HG03159 (cell line): ENCODE measurements around the gene NOXA1.

ENCODE experiments used
- ATAC-seq: cut with Tn5 transposase; IDR thresholded peaks from one replicate; pipeline ENCODE4 v1.9.1; 2021; ENCODE audit warnings: mild to moderate bottlenecking, moderate library complexity; ENCODE audit not compliant: unreplicated experiment

NOXA1 gene

DNA sequence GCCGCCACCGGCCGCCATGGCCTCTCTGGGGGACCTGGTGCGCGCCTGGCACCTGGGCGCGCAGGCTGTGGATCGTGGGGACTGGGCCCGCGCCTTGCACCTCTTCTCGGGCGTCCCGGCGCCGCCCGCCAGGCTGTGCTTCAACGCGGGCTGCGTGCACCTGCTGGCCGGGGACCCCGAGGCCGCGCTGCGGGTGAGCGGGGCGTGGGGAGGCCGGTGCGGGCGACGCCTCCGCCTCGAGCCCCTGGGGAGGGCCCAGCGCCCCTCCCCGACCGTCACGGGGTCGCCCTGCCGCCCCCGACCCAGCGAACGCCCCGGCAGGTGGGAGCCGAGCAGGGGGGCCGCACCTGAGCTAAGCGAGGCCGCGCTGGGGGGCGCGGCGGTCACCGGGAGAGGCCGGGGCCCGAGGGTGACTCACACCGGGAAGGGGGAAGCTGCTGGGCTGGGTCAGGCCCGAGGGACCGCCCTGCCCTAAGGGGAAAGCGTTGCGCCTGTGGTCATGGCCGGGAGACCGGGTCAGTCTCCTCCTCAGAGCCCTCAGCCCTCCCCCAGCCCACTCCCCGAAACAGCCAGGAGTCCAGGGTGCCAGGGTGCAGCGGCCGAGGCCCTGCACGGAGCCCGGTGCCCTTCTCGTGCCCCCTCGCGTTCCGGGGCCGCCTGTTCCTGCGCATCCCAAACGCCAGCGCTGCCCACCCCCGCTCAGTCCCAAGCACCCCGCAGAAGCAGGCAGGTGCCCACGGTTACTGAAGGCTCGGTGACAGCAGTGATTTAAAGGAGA is 510 bp downstream of the NOXA1 start:
- peak; percentile 35 for ATAC-seq

DNA sequence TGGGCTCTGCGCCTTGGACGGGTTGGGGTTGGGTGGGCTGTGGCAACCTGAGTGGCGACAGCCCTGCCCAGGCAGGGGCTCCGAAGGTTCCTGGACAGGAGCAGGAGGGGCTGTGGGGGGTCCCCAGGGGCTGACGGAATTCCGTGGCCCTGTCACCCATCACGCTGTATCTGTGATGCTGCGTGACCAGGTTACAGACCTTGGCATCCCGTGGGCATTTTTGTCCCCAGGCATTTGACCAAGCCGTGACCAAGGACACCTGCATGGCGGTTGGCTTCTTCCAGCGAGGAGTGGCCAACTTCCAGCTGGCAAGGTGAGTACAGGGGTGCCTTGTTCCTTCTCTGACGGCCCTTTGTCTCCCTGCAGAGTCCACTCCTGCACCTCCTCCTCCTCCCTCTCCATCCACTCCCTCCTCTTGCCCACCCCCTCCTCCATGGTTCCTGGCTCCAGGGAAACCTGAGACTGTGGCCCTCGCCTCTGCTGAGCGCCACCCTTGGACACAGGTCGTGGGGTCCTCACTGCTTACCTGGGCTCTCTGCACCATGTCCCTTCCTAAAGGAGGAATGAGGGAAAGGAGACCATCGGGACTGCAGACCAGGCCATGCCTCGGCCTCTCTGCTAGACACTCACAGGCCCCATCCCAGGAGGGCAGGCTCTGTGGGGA is 3.0 kb downstream of the NOXA1 start:
- ATAC-seq: no peak

DNA sequence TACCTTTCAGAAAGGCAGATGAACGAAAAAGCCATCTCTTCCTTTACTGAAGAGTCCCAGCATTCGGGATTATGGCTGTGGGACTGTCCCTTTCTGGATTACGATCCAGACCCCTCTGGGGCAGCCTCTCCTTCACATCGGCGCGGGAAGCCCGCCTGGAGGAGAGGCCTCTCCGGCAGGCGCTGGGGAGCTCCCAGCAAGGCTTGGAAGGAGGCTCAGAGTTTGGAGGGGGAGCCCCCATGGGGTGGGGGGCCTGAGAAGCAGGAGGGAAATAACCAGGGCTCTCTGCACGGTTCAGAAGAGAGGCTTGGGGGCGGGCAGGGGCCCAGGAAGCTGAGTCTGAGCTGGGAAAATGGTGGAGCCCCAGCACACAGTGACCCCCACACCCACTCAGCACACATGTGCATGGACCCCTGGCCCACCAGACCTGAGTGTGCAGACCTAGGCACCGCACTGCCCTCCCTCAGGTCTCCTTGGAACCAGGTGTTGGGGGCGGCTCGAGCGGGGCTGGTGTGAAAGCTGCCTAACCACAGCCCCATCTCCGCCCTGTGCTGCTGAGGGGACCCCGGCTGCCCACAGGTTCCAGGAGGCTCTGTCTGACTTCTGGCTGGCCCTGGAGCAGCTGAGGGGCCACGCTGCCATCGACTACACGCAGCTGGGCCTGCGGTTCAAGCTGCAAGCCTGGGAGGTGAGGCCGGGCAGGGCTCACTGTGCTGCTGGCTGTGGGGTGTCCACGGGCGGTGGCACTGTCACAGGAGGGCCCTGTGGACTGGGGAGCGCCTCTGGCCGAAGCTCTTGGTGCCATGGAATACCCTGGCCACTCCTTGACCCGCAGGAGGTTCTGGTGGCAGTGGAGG is 4.5 kb downstream of the NOXA1 start:
- no peak for ATAC-seq

DNA sequence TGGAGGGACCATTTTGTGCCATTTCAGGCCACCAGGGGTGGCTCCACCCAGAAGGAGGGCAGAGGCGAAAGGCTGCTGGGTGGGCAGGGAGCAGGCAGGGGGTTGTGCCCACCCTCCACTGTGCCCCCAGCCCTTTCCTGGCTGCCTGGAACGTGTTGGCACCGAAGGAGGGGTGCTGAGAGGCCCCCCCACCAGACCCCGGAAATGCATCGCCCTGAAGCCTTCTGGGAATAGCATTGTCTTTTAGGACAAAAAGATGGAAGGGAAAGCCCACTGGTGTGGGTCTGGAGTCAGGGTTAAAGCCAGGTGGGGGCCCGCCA is 5.1 kb downstream of the NOXA1 start:
- no peak for ATAC-seq

DNA sequence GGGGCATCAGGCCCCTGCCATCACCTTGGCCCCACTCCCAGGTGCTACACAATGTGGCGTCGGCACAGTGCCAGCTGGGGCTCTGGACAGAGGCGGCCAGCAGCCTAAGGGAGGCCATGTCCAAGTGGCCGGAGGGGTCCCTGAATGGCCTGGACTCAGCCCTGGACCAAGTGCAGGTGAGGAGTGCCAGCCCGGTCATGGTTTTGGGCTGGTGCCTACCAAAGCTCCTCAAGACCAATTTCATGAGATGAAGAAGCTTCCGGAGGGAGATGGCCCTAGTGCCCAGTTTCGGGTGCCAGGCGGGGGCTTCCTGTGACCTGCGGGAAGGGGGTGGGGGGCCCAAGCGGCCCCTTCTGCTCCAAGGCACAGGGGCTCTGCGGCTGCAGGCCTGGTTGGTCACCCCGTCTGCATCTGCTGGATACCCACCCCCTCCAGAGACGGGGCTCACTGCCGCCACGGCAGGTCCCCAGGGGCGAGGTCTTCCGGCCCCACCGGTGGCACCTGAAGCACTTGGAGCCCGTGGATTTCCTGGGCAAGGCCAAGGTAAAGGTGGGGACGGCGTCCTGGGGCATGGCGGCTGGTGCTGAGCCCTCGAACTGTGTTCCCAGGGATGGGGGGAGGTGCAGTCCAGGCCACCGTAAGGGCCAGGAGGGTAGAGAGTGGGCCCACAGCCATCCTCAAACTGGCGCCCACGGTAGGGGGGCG is 5.8 kb downstream of the NOXA1 start:
- ATAC-seq: no peak

DNA sequence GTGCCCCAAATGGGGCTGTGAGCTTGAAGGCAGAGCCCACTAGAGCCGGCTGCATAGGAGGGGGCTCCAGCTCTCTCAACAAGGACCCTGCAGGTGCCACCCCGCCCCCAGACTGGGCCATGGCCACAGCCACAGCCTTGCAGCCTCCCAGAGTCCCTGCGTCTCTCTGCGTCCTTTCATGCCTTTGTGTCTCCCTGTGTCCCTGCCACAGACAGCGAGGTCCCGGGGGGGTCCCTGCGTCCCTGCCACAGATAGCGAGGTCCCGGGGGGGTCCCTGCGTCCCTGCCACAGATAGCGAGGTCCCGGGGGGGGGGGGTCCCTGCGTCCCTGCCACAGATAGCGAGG is 6.3 kb downstream of the NOXA1 start:
- no peak for ATAC-seq

DNA sequence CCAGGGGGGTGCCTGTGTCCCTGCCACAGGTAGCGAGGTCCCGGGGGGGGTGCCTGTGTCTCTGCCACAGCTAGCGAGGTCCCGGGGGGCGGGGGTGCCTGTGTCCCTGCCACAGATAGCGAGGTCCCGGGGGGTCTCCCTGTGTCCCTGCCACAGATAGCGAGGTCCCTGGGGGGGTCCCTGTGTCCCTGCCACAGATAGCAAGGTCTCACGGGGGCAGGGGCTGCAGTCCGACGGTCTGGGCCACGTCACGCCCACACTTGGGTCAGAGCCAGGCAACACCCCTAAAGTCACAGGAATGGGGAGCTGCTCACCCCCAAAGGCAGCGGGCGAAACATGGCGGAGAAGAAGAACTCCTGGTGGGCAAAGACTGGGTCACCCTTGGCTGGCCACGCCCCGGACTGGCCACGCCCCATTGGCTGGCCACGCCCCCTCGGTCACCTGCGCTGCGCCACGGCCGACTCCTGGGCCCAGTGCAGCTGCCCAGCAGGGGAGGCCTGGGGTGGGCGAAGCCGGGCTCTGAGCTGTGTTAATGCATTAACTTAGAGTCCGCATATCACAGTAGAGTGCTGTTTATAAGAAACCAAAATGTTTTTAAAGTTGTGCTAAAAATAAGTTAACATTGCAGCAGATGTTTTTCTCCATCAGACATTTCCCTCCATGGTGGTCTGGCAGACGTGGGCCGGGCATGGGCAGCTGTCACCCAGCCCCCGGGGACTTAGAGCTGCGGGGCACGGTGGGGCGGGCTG is 7.0 kb downstream of the NOXA1 start:
- no peak for ATAC-seq

DNA sequence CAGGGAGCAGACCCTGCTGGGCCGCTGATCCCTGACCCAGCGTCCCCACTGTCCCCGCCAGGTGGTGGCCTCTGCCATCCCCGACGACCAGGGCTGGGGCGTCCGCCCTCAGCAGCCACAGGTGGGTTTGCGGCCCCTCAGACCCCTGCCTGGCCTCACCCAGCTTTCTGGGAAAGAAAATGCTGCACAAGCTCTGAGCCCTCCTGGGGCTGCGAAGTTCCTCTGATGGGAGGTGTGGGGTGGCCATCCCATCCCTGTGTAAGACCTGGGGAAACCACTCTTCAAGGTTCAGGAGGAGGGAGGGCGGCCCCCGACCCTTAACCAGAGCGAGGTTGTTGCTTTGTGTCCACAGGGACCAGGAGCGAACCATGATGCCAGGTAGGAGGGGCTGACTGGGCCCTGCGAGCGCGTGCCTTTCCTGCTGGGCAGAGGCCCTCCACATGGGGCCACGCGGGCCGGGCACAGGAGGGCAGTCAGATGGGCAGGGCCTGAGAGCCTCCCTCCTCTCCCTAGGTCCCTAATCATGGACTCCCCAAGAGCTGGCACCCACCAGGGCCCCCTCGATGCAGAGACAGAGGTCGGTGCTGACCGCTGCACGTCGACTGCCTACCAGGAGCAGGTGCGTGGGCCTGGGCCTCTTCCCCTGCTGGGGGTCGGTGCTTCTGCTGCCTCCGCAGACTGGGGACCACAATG is 7.7 kb downstream of the NOXA1 start:
- no peak for ATAC-seq

DNA sequence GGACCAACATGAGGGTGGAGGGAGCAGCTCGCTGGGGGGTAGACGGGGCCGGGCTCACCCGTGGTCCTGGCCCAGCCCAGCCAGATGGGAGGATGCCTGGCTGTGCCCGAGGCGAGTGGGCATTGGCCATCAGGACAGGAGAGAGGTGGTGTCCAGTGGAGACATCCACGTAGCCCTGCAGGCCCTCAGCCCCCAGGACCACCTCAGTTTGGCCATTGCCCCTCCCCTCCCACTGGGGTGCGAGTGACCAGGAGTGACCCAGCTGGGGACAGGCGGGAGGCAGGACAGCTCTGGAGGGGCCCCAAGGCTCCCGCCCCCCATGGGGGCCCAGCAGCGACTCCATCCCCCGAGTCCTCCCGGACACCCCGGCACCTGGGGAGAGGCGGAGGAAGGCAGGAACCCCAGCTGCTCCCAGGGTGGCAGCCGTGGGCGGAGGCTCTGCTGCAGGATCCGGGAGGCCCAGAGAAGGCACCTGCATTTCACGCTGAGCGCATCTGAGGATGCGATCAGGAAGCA is 8.3 kb downstream of the NOXA1 start:
- ATAC-seq: no peak

DNA sequence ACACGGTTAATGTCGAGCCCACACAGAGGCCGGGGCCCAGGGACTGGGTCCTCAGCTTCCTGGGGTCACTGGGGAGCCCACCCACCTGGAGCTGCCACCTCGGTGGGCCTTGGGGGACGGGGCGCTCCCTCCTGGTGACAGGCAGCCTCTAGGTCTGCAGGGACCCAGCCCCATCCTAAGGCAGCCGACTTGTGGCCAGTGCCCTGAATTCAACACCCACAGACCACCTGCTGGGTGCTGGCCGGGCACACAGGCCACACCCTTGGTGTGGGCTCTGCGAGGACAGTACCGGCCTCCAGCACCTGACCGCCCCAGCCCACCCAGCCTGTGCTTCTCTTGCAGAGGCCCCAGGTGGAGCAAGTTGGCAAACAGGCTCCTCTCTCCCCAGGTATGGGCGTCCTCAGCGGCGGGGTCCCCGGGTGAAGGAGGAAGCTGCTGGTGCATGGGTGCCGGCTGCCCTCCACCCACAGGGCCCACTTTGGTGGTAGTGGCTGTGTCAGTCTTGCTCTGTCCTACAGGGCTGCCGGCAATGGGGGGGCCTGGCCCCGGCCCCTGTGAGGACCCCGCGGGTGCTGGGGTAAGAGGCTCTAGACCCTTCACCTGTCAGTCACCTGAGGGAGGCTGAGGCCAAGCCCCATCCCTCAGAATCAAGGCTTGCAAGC is 9.6 kb downstream of the NOXA1 start:
- no peak for ATAC-seq

DNA sequence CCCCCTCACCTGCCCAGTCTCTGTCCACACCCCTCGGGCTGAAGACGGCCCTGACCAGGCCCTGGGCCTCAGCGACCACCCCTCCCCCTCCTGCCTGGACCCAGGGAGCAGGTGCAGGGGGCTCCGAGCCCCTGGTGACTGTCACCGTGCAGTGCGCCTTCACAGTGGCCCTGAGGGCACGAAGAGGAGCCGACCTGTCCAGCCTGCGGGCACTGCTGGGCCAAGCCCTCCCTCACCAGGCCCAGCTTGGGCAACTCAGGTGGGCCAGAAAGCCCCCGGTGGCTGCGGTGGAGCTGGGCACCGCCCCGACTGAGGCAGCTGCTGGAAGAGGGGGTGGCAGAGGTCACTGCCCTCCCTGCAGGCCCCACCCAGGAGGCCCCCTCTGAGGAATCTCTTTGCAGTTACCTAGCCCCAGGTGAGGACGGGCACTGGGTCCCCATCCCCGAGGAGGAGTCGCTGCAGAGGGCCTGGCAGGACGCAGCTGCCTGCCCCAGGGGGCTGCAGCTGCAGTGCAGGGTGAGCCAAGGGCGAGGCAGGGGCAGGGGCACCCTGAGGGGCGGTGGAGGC is 10.2 kb downstream of the NOXA1 start:
- ATAC-seq: no peak

DNA sequence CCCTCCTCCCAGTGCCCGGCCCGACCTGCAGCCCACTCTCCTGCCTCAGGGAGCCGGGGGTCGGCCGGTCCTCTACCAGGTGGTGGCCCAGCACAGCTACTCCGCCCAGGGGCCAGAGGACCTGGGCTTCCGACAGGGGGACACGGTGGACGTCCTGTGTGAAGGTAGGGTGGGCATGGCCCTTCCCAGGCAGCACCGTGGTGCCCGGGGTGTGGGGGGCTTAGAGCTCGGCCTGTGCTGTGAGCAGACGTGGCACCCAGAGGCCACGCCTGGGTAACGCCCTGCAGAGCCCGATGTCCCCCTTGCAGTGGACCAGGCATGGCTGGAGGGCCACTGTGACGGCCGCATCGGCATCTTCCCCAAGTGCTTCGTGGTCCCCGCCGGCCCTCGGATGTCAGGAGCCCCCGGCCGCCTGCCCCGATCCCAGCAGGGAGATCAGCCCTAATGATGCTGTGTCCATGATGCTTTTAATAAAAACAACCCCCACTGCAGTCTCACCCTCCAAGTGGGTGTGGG is 10.8 kb downstream of the NOXA1 start:
- ATAC-seq: no peak

DNA sequence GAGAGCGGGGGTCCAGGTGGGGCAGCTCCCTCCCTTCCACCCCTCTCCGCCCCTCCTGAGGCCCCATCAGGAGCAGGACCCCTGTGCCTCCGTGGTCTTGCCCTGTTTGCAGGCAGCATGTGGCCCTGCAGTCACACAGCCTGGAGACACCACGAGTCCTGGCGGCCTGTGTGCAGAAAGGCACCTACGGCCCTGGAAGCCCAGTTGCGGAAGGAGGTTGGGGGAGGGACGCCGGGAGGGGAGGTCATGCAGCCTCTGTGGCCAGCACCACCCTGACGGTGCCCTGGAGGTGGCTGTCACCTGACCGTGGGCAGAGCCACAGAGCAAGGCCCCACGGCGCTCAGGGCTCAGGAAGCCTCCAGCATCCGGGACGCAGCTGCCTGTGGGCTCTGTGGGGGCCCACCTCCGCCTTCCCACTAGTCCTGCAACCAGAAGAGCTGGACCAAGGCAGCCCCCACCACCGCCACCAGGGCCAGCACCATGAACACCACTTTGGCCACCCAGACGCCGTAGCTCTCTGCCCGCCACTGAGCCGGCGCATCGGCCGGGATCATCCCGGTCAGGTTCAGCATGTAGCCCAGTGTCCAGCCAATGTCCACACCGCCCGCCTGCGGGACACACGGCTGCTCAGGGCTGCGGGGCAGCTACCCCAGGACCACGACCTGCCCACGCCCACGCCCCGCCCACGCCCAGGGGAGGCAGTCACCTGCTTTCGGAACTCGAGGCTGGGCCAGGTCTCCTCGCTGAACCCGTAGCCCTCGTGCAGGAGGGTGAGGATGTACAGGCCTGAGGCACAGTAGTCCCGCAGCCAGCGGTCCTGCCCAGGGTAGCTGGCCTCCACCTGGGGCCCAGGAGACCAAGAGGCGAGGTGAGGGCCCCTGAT is 11.5 kb downstream of the NOXA1 start:
- no peak for ATAC-seq

DNA sequence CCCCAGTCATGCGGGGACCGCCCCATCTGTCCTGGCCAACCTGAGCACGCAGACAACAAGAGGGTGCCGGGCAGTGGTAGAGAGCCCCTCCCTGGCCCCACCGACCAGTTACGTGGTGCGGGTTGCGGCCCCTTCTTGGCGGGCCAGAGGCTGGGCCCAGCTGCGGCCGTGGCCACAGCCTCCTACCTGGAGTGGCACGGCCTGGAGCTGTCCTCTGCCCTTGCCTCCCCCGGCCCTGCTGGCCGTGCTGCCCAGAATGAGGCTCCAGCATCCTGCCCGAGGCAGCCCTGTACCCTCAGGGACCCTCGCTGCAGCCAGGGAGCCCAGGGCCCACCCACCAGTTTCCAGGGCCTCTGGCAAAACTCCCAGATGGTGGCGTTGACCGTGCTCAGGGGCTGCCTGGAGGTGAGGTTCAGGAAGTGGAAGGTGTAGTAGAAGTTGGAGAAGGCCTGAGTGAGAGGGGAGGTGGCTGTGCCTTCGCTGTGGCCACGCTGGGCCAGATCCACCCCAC is 12.2 kb downstream of the NOXA1 start:
- no peak for ATAC-seq

DNA sequence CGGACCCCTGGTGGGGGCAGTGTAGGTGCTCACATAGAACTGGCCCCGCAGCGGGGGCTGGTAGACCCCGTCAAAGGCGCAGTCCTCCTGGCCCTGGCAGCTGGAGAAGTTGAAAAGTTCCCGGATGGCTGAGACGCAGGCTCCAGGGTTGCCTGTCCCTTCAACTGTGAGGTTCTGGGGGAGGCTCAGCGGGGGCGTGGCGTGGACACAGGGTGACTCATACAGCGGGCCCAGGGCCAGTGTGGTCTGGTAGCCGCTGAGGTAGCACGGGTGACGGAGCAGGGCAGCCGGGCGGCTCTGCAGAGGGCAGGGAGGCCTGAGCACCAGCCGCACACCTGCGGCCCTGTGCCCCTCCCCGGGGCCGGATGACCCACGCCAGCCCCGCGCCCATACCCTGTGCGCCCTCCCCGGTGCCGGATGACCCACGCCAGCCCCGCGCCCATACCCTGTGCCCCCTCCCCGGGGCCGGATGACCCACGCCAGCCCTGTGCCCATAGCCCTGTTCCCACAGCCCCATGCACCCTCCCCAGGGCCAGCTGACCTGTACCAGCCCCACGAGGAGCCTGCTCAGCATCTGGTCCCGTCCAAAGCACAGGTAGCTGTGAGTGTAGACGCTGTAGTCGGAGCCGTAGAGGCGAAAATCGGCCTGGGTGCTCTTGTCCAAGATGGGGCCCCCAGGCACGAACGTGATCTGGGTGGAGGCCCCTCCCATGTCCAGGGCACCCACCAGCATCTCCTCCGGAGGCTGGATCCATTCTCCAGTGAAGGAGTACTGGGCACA is 13.0 kb downstream of the NOXA1 start:
- no peak for ATAC-seq

DNA sequence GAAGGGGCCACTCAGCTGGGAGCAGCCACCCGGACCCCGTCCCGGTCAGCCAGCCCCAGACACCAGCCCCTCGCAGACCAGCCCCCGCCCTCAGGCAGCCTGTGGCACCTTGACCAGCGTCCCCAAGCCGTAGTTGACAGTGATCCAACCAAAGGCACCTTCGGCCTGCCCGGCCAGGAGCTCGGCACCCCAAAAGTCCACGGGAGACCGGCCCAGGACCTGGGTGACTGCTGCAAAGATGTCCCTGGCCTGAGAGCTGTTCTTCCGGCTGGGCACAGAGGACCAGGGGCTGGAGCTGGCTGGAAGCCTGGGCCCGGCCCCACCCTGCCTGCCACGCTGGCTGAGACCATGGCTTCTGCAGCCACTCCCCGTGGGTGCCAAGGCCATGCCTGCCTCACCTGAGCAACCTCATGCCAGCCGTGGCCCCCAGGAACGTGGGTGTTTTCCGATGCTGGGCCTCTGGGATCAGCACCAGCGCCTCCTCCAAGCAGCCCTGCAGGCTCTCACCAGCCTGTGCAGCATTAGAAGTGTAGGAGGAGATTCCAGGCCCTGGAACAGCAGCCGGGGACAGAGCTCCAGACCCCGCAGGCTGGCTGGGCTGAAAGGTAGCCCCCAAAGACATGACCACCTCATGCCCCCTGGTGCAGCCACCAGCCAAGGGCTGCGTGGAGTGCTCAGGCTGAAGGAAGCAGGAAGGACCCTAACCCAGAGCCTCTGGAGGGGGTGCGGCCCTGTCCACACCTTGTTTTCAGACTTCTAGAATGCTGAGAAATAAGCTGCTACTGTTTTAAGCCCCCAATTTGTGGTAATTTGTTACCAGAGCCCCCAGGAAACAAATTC is 13.8 kb downstream of the NOXA1 start:
- no peak for ATAC-seq
